ENCODE data around the gene SPATA1. TPM values are rescaled to one million over a fixed set of nuclear protein-coding genes. Genes with fewer than 3 reads are reported as not detected.

The SPATA1 gene
- total and polyA plus RNA-seq, 2 of the 13 experiments (the other 11 are each of a cell fraction or from before 2014, with no cell fraction given) = 0.70 to 1.4 TPM

GRCh38 chr1:84492726-84493125, 13.5 kb upstream of the SPATA1 start (continued):
- TF ChIP-seq PATZ1 (CRISPR knock-in tag; IDR thresholded peaks at IDR 0.05) (no peak), TIGD3 (CRISPR knock-in tag; IDR thresholded peaks at IDR 0.05; ENCODE audit: borderline replicate concordance) (no peak), ZNF775 (CRISPR knock-in tag; IDR thresholded peaks at IDR 0.05; ENCODE audit: borderline replicate concordance) (no peak), ZNF704 (CRISPR knock-in tag; IDR thresholded peaks at IDR 0.05; ENCODE audit: borderline replicate concordance) (no peak), PHF21A (CRISPR knock-in tag; IDR thresholded peaks at IDR 0.05) (peak; percentile 25), POLR2AphosphoS2 (IDR thresholded peaks at IDR 0.05; ENCODE audit: low read depth, low read length) (no peak), DNMT3B (CRISPR knock-in tag; conservative IDR thresholded peaks at IDR 0.05) (no peak), TBX2 (CRISPR knock-in tag; IDR thresholded peaks at IDR 0.05; ENCODE audit: borderline replicate concordance) (no peak; the same call in none of the 2 replicates), SALL1 (CRISPR knock-in tag; IDR thresholded peaks at IDR 0.05) (no peak), CENPT (CRISPR knock-in tag; IDR thresholded peaks at IDR 0.05; ENCODE audit: low read depth) (no peak), ASH2L (IDR thresholded peaks at IDR 0.05; ENCODE audit: insufficient read length, low read depth, low read length) (no peak), ZNF224 (CRISPR knock-in tag; IDR thresholded peaks at IDR 0.05) (no peak), MIER2 (CRISPR knock-in tag; IDR thresholded peaks at IDR 0.05) (no peak), DR1 (CRISPR knock-in tag; IDR thresholded peaks at IDR 0.05) (no peak), GPBP1L1 (CRISPR knock-in tag; IDR thresholded peaks at IDR 0.05) (no peak)
- TF ChIP-seq, protein P1, sequence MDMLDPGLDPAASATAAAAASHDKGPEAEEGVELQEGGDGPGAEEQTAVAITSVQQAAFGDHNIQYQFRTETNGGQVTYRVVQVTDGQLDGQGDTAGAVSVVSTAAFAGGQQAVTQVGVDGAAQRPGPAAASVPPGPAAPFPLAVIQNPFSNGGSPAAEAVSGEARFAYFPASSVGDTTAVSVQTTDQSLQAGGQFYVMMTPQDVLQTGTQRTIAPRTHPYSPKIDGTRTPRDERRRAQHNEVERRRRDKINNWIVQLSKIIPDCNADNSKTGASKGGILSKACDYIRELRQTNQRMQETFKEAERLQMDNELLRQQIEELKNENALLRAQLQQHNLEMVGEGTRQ (IDR thresholded peaks at IDR 0.05; ENCODE audit: low read depth, low read length) = no peak
- TF ChIP-seq, protein P1 (CRISPR knock-in tag; IDR thresholded peaks at IDR 0.05; ENCODE audit: borderline replicate concordance) = no peak
- TF ChIP-seq, protein P2, sequence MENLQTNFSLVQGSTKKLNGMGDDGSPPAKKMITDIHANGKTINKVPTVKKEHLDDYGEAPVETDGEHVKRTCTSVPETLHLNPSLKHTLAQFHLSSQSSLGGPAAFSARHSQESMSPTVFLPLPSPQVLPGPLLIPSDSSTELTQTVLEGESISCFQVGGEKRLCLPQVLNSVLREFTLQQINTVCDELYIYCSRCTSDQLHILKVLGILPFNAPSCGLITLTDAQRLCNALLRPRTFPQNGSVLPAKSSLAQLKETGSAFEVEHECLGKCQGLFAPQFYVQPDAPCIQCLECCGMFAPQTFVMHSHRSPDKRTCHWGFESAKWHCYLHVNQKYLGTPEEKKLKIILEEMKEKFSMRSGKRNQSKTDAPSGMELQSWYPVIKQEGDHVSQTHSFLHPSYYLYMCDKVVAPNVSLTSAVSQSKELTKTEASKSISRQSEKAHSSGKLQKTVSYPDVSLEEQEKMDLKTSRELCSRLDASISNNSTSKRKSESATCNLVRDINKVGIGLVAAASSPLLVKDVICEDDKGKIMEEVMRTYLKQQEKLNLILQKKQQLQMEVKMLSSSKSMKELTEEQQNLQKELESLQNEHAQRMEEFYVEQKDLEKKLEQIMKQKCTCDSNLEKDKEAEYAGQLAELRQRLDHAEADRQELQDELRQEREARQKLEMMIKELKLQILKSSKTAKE (CRISPR knock-in tag; IDR thresholded peaks at IDR 0.05; ENCODE audit: borderline replicate concordance) = no peak
